Colonic mucosa (tissue), 4 donors: ENCODE data around the gene PIK3R1. TPM values are rescaled to one million over a fixed set of nuclear protein-coding genes. Genes with fewer than 3 reads are reported as not detected.

Source experiments
- DNase-seq: peaks from one replicate; pipeline ENCODE4 v3.0.0-alpha.2; 2020
- H3K27ac ChIP-seq: fragments of 200-600 bp; one replicate; pipeline ENCODE4 v1.8.0; 2021
- H3K27me3 ChIP-seq: fragments of 200-600 bp; one replicate; pipeline ENCODE4 v1.8.0; 2021
- H3K36me3 ChIP-seq: fragments of 200-600 bp; one replicate; pipeline ENCODE4 v1.8.0; 2021
- H3K4me1 ChIP-seq: fragments of 200-600 bp; one replicate; pipeline ENCODE4 v1.8.0; 2021; ENCODE audit warnings: mild to moderate bottlenecking
- H3K4me3 ChIP-seq: fragments of 200-600 bp; one replicate; pipeline ENCODE4 v1.8.0; 2021
- H3K9ac ChIP-seq, 2 donors: one replicate each; pipeline ENCODE4 v1.7.0; 2013; ENCODE audit warnings: control low read depth in 2 of 2, low read depth in 2 of 2, low read length in 2 of 2
- H3K9me3 ChIP-seq: fragments of 200-600 bp; one replicate; pipeline ENCODE4 v1.8.0; 2021
- CTCF ChIP-seq: fragments of 200-600 bp; IDR thresholded peaks from one replicate; pipeline ENCODE4 v1.8.0; 2022; ENCODE audit warnings: antibody characterized with exemption, mild to moderate bottlenecking
- intact Hi-C: fragments of 100-400 bp; cut with DNase I; formaldehyde crosslinking; loops from one replicate; pipeline ENCODE4 v1.14.1; 2022
- total RNA-seq, 2 donors: library from RNA; stranded (reverse); fragmentation: NEBNext Ultra II Directional in 1 of 2; extraction: Animal tissue kit (Norgen Biotek cat#: 25700) in 1 of 2; gene quantifications; one replicate each; pipeline ENCODE4 v1.2.1, GENCODE V29; 2021
- donor health status: healthy.
- donor health status: DM: no; HTN: no; CAD: no.
- donor health status: DM: no; HTN: no; CAD: no.

PIK3R1 gene
- total RNA-seq, 2 donors from 2014 or later, result 42.9 to 58.1 TPM

- TF ChIP-seq CTCF, result no peak
- DNase-seq, result no peak
- Histone ChIP-seq H3K9me3 (no peaks in the 10 kb centered on the region), H3K36me3 (no peaks in the 10 kb centered on the region), H3K4me1 (peaks cover 10% of the 10 kb centered on the region), H3K4me3 (no peak overlapping the region), H3K27ac (peak overlapping the region; percentile 70), H3K27me3 (no peaks in the 10 kb centered on the region), H3K9ac (peak overlapping the region in 1 of 2 donors; percentile 69)
- intact Hi-C loops, result no loop called here
These were observed 11.1 kb downstream of the PIK3R1 start for GRCh38 chr5:68226546-68227073.

- intact Hi-C loops, result no loop called here
- TF ChIP-seq CTCF, result no peak
- H3K36me3 ChIP-seq, result no peaks in the 10 kb centered on the region
These were observed 12.1 kb downstream of the PIK3R1 start for GRCh38 chr5:68227532-68228160.

GRCh38 chr5:68229416-68229815 lies 13.9 kb downstream of the PIK3R1 start:
- peak; percentile 49 for DNase-seq
- Histone ChIP-seq H3K4me1 (peaks cover 5% of the 10 kb centered on the region), H3K9ac (no peak overlapping the region), H3K9me3 (no peaks in the 10 kb centered on the region), H3K36me3 (no peaks in the 10 kb centered on the region), H3K4me3 (no peak overlapping the region), H3K27me3 (no peaks in the 10 kb centered on the region), H3K27ac (no peak overlapping the region)
- intact Hi-C loops, result no loop called here
- no peak for TF ChIP-seq CTCF

More at GRCh38 chr5:68227532-68228160, 12.1 kb downstream of the PIK3R1 start:
- Histone ChIP-seq H3K4me3 (no peak overlapping the region), H3K4me1 (peaks cover 5% of the 10 kb centered on the region), H3K27me3 (no peaks in the 10 kb centered on the region), H3K9me3 (no peaks in the 10 kb centered on the region), H3K27ac (no peak overlapping the region), H3K9ac (no peak overlapping the region)
- no peak for DNase-seq

- Histone ChIP-seq H3K27ac (no peak overlapping the region), H3K36me3 (no peaks in the 10 kb centered on the region)
- intact Hi-C loops, result no loop called here
These were observed 14.7 kb downstream of the PIK3R1 start for GRCh38 chr5:68230285-68230684.

GRCh38 chr5:68231414-68232076 lies 16.0 kb downstream of the PIK3R1 start:
- no peak for DNase-seq
- peaks cover 5% of the 10 kb centered on the region for H3K4me1 ChIP-seq
- intact Hi-C loops, result no loop called here
- no peak overlapping the region for H3K4me3 ChIP-seq
- no peak overlapping the region for H3K9ac ChIP-seq
- no peaks in the 10 kb centered on the region for H3K9me3 ChIP-seq
- H3K27me3 ChIP-seq, result no peaks in the 10 kb centered on the region
- H3K36me3 ChIP-seq, result no peaks in the 10 kb centered on the region
- TF ChIP-seq CTCF, result no peak
- H3K27ac ChIP-seq, result no peak overlapping the region

More at GRCh38 chr5:68230285-68230684, 14.7 kb downstream of the PIK3R1 start:
- no peak for TF ChIP-seq CTCF
- Histone ChIP-seq H3K4me1 (peaks cover 5% of the 10 kb centered on the region), H3K4me3 (no peak overlapping the region), H3K9me3 (no peaks in the 10 kb centered on the region), H3K27me3 (no peaks in the 10 kb centered on the region), H3K9ac (no peak overlapping the region)
- no peak for DNase-seq
